HG02759 (cell line): ENCODE measurements around the gene TFF3.

ENCODE experiments used
- ATAC-seq: cut with Tn5 transposase; IDR thresholded peaks from one replicate; pipeline ENCODE4 v1.9.1; 2021; ENCODE audit warnings: mild to moderate bottlenecking, moderate library complexity; ENCODE audit not compliant: unreplicated experiment

The TFF3 gene

GRCh38 chr21:42315296-42315891, at the start of gene TFF3:
TFF3 (minus strand) TSS chr21:42315409; CDS start chr21:42315374, 35 bp downstream.
- no peak for ATAC-seq

DNA sequence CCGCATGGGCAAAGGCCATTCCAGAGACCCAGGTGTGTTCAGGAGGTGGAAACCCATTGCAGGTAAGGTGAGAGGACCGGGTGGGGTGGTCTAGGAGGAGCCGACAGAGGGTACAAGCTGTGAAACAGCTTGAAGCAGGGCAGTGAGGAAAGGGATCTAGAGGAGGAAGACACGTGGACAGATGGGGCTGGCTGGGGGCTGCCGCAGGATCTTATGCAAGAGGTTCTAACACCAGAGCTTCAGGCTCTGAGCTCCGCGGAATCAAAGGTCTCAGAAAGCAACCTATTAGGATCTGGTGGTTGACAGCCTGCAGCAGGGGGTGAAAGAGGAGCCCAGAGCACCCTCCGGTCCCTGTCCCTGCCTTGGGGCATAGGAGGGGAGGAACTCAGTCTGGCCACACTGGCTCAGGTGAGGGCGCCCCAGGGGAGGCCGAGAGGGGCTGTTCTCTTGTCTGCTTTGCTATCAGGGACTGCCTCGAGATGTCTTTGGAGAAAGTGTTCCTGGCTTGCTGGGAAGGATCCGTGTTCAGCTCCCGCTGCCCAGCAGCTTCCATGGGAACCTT, 49.2 kb upstream of the TFF3 start:
- ATAC-seq: no peak

GRCh38 chr21:42363312-42363711, 48.1 kb upstream of the TFF3 start:
- no peak for ATAC-seq

DNA sequence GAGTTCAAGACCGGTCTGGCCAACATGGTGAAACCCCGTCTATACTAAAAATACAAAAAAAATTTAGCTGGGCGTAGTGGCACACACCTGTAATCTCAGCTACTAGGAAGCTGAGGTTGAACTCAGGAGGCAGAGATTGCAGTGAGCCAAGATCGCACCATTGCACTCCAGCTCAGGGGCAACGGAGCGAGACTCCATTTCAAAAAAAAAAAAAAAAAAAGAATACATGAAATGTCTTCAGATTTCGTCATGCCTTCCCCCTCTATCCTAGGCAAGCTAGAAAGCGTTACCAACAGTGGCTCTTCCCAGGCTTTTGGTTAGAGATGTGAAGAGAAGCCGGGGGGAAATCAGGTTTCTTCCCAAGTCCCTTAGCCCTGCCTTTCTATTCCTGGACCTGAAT, 47.5 kb upstream of the TFF3 start:
- ATAC-seq: no peak

GRCh38 chr21:42362198-42362597, 47.0 kb upstream of the TFF3 start:
- ATAC-seq: no peak

DNA sequence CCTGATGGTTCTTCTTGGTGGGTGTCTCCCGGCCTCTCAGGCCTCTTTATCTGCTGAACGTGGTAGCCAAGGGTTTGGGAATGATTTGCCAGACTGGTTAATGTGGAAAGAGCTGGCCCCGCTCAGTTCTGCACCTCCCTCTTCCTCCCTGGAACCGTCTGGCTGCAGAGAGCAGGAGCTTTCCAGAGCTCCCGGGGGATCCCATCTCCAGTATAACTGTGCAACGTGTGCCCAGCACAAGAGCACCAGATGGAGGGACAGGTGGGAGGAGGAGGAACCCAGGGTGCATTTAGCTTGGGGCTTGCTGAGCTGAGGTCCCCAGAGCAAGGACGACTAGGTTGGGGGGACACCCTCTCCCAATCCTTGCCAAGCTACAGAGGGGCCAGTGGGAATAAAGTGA, 46.1 kb upstream of the TFF3 start:
- ATAC-seq: no peak

GRCh38 chr21:42360317-42360716, 45.1 kb upstream of the TFF3 start:
- ATAC-seq: no peak

- no peak for ATAC-seq
Observed at GRCh38 chr21:42358937-42359336, 43.7 kb upstream of the TFF3 start.

- no peak for ATAC-seq
Observed at GRCh38 chr21:42358261-42358660, 43.1 kb upstream of the TFF3 start.

DNA sequence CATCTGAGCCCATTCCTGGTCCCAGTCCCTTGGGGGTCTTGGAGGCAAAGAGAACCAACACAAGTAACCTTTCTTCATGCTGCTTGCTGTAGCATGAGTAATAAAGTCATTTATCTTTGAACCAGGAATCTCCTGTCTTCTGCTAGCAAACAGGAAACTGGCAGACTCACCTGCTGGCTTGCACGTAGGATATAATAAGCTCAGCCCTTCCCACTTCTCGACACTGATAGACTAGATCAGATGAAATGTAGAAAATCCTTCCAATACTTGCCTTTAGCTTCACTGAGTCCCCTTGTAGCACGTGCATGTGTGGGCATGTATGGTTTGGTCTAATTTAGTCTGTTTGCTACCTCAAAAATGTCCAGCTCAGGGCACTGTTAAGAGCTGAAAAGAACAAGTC, 42.1 kb upstream of the TFF3 start:
- ATAC-seq: no peak

GRCh38 chr21:42356650-42357049, 41.4 kb upstream of the TFF3 start:
- no peak for ATAC-seq

- no peak for ATAC-seq
Observed at GRCh38 chr21:42356046-42356445, 40.8 kb upstream of the TFF3 start.

- no peak for ATAC-seq
Observed at GRCh38 chr21:42353623-42354022, 38.4 kb upstream of the TFF3 start.

DNA sequence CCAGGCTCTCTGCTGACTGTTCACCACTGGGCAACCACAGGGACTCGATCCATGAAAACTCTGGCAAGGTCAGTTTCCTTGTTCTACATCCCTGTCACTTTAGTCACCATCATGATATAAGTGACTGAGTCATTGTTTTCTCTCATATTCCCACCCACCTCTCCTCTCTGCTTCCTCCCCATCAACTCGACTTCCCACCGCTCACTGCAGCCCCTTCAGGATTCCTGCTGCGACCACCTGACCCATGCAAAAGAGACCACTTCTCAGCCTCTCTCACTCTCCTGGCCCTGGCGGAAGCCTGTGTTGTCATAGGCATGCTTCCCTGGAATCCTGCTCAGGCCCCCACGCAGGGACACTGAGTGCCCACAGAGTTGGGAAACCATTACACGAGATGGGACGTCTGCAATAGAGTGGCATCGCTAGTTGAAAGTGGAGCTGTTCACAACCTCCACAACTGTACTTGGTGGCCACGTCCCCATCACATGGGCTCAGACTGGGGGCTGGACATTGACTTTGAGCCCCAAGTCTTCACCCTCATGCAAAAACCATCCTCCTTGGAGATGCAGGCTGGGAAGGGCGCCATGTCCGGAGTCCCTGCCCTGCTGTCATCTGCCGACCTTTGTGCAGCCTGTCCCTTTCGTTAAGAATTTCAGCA, 37.4 kb upstream of the TFF3 start:
- no peak for ATAC-seq

DNA sequence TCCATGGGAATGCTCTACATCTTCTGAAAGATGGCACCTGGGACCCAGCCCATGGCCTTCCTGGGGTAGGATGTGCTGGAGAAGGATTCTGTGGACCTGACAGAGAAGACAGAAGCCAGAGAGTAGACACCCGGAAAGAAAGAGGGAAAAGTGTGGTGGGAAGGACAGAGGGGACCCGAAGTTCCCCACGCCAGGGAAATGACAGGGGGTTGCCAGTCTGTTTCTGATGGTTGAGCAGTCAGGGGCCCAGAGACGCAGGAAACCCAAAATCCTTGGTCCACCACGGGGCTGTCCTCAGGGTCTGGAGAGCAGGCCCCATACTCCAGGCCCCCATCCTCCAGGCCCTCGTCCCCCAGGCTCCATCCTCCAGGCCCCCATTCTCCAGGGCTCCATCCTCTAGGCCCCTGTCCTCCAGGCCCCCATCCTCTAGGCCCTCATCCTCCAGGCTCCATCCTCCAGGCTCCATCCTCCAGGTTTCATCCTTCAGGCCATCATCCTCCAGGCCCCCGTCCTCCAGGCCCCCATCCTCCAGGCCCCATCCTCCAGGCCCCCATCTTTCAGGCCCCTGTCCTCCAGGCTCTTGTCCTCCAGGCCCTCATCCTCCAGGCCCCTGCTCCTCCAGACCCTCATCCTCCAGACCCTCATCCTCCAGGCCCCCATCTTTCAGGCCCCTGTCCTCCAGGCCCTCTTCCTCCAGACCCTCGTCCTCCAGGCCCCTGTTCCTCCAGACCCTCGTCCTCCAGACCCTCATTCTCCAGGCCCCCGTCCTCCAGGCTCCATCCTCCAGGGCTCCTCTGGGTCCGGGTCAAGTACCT, 36.6 kb upstream of the TFF3 start:
- ATAC-seq: no peak

- ATAC-seq: no peak
Observed at GRCh38 chr21:42350927-42351426, 35.8 kb upstream of the TFF3 start, which contains the start of gene TFF2. TFF2 (minus strand) TSS chr21:42350994; CDS start chr21:42350957, 37 bp downstream.

DNA sequence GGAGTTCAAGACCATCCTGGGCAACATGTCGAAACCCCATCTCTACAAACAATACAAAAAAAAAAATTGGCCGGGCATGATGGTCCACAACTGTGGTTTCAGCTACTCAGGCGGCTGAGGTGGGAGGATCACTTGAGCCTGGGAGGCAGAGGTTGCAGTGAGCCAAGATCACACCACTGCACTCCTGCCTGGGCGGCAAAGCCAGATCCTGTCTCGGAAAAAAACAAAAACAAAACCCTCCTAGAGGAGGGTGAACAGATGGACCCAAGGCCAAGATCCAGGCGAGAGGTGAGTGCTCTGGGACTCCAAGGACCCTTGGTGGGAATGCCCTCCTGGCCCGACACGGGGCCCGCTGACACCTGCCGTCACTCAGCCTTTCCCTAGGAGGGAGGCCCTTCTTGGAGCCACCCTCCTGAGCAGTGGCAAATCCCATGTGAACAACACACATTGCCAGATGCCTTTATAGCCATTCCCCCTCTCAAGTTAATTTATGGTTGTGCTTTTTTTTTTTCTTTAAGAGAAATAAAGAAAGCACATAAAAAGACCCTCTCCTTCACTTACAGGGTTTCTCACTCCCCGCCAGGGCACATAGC, 35.2 kb upstream of the TFF3 start:
- ATAC-seq: no peak

GRCh38 chr21:42349420-42350317, 34.5 kb upstream of the TFF3 start:
- no peak for ATAC-seq

DNA sequence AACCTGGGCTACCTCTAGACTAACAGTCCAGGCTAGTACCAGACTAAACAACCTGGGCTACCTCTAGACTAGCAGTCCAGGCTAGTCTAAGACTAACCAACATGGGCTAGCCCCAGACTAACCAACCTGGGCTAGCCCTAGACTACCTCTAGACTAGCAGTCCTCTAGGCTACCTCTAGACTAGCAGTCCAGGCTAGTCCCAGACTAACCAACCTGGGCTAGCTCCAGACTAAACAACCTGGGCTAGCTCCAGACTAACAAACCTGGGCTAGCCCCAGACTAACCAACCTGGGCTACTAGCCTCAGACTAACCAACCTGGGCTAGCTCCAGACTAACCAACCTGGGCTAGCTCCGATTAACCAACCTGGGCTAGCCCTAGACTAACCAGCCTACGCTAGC, 33.6 kb upstream of the TFF3 start:
- no peak for ATAC-seq
